GM18526 (cell line): ENCODE results near the gene DOCK6.

ENCODE experiments used
- POLR2A ChIP-seq: IDR thresholded peaks from 3 replicates; pipeline ENCODE4 v1.6.1; 2011; ENCODE audit not compliant: insufficient read length; ENCODE audit errors: extremely low read depth

The DOCK6 gene

GRCh38 chr19:11242864-11243797 lies 19.2 kb downstream of the DOCK6 start:
- no peak for TF ChIP-seq POLR2A

GRCh38 chr19:11242025-11242424 lies 20.3 kb downstream of the DOCK6 start:
- no peak for TF ChIP-seq POLR2A

GRCh38 chr19:11240008-11240444 lies 22.3 kb downstream of the DOCK6 start:
- TF ChIP-seq POLR2A = no peak

- no peak for TF ChIP-seq POLR2A
Measured at GRCh38 chr19:11239377-11240000, 22.8 kb downstream of the DOCK6 start, which contains the start of gene ANGPTL8. Gene ANGPTL8 (plus strand): TSS chr19:11239619. CDS start chr19:11239638, 19 bp downstream.

DNA sequence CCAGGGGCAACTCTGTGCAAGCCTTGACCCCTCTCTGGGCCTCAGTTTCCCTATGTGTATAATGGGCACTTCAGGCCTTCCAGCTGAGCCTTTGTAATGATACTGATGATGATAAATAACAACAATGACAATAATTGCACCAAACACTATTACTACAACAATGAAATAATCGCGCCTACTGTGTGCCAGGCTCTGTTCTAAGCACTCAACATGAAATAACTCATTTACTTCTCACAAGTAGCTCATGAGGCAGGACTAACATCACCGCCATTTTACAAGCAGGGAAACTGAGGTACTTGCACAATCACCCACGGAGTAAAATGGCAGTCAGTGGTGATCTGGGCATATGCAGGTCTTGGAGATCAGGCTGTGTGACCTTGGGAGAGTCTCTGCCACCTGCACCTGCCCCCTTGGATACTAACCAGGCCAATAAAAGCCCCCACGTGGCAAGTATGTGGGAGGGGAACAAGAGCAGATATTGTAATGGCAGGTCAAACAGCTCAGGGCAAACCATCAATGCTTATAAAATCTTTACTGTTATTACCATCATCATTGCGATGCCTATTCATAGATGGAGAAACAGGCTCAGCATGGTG lies 23.4 kb downstream of the DOCK6 start:
- no peak for TF ChIP-seq POLR2A

GRCh38 chr19:11238041-11238440 lies 24.3 kb downstream of the DOCK6 start:
- TF ChIP-seq POLR2A = no peak

DNA sequence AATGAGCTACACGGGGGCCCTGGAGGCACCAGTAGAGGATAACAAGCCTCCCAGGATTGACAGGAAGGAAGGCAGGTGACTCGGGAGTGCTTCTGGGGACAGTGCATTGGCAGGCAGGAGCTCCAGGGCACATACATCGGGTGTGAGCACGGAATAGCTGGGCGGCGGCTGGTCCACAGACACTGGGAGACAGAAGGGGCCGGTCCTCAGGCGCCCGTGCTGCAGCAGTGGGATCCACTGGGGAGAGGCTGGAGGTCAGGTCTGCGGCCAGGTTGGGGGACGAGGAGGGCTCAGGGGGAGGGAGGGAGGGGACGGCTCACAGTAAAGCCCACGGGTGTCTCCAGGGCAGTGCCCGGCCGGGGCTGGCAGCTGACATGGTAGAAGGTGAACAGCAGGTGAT lies 25.0 kb downstream of the DOCK6 start:
- no peak for TF ChIP-seq POLR2A

DNA sequence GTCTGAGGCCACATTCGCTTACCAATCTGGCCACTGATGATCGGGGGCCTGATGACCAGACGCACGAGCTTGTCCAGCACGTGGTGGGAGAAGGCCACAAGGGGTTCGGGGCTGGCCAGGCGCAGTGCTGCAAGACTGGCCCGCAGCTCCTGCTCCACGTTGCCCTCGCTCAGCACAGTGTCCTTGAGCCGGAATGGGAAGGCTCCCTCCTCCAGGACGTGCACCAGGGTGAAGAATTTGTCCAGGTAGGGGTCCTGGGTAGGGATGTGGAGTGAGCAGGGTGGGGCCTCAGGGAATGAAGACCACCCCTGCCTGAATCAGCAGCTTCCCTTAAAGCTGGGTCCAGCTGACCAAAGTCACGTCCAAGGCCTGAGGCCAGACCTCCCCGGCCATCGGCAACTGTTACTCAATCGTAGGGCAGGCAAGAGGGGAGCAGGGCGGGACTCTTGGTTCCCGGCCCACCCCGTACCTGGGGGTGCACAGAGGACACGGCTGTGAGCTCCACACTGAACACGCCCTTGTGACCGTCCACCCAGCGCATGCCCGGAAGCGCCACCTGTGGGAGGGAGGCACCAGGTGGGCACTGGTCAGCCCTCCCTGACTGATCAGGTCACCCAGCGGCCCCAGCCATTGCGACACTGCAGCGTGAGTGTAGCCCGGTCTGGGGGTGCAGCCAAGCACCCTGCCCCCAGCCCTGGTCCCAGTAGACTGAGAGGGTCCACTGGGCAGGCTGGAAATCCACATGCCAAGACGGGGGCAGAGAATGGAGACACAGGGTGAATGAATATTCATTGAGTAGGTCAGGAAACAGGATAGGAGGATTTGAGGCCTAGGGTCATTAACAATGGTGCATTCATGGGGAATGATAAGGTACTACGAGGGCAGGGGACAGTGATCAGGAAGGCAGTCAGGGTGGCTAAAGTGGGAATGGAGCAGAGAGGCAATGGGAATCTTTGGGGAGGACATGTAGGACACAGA lies 25.7 kb downstream of the DOCK6 start:
- no peak for TF ChIP-seq POLR2A

DNA sequence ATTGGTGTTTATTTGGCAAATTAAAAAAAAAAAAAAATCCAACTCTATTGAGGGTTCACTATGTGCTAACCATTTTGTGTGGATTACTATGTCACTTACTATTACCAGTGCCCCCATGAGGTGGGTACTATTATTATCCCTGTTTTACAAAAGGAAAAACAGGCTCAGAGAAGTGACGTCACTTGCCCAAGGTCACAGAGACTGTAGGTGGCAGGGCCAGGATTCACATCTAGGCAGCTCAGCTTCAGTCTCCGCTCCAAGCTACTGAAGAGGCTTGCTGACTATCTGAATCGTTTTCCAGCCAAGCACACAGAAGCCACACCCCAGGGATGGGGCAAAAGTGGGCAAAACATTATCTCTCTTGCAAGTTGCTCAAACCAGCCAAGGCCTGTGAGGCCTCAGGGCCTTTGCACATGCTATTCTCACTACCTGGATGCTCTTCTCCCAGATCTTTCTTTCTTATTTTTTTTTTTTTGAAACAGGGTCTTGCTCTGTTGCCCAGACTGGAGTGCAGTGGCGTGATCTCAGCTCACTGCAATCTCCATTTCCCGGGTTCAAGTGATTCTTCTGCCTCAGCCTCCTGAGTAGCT lies 27.7 kb downstream of the DOCK6 start:
- no peak for TF ChIP-seq POLR2A

DNA sequence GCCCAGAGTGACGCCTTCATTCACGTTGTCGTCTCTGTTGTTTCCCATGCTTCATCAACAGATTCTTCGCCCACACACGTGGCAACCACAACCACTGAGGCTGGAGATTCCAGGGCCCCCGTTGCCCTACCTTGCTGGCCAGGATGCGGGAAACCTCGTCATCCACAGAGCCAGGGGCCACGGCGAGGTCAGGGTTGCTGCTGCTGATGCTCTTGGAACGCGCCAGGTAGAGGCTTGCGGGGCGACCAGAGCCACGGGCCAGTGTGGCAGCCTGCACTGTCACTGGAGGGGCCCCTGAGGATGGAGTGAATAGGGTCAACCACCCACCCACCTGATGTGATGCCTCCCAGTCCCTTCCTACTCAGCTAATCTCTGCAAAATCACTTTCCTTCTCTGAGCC lies 29.3 kb downstream of the DOCK6 start:
- no peak for TF ChIP-seq POLR2A

- no peak for TF ChIP-seq POLR2A
Measured at GRCh38 chr19:11232555-11232954, 29.8 kb downstream of the DOCK6 start.

DNA sequence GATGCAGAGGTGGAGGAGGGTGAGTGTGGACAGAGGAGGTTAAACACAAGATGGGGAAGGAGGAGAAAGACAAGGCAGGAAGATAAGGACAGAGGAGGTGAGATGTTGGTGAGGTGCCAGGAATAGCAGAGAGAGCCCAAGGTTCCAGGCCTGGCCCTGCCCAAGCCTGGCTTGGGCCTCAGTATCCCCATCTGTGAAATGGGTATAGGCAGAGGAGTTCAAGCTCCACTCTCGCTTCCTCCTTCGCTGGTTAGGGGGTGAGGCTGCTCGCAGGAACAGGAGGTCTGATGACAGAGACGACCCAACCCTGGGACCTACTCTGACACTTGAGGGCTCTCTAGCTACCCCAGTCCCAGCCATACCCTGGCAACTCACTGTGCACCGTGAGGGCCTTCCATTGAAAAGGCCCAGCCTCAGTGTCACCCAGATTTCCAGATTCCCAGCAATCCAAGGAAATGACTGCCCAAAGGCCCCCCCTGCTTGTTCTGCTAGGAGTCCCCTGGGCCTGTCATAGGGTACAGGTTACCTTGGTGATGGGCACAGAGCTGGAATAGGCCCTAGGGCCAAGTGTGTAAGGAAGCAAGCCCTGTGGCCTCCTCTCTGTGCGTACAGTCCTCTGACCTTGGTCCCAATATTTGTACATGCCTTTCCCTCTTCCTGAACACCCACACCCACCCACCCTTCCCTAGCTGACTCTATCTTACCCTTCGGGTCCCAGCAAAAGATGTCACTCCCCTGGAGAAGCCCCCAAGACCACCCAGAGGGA lies 31.5 kb downstream of the DOCK6 start:
- TF ChIP-seq POLR2A = no peak

DNA sequence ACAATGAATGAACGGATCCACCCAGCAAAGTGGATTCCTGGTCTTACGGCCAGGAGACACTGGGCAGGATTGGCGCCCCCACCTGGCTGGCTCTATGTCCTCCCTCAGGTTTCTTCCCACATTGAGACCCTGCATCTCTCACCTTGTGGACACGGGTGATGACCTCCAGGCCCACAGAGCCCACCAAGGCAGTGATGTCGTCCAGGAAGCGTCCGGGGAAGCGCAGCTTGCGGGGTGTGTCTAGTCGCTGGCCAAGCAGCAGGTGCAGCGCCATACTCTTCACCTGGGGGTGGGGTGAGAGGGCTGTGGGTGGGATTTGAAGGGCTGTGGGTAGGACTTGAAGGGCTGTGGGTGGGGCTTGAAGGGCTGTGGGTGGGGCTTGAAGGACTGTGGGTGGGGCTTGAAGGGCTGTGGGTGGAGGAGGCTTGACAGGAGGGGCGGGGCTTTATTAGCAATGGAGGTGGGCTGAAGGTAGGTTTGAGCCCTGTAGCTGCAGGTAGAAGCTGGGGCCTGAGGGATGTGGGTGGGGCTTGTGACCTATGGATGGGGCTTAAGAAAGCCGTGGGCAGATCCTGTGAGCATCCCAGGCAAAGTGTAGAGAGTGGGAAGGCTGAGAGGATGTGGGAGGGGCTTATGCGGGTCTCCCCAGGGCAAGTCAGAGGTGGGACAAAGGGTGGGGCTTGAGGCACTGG lies 35.0 kb downstream of the DOCK6 start:
- TF ChIP-seq POLR2A = no peak

DNA sequence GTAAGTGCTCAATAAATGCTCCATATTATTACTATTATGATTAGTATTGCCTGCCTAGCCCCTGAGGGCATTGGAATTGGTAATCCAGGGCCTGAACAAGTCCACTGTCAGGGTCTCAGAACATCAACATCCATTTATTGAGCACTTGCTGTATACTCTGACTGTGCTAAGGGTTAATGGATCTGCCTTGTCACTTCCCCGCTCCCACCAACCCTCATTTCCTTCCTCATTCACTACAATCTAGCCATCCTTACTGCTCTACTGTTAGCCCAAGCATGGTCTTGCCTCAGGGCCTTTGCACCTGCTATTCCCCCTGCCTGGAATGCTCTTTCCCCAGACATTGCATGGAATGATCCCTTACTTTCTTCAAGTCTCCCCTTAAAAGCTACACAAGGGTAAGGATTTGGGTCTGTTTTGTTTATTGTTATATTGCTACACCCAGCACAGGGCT lies 35.6 kb downstream of the DOCK6 start:
- no peak for TF ChIP-seq POLR2A
